ENCODE measurements around the gene NPHS1. TPM values are rescaled to one million over a fixed set of nuclear protein-coding genes. Genes with fewer than 3 reads are reported as not detected.
"Not testable (repeated sequence)": the region's sequence is repeated elsewhere in the genome, so short reads cannot be mapped to it uniquely, and the experiment has no call there.

The NPHS1 gene
- total RNA-seq, 4 donors from 2014 or later, result 0.14 TPM; not detected in 3

DNA sequence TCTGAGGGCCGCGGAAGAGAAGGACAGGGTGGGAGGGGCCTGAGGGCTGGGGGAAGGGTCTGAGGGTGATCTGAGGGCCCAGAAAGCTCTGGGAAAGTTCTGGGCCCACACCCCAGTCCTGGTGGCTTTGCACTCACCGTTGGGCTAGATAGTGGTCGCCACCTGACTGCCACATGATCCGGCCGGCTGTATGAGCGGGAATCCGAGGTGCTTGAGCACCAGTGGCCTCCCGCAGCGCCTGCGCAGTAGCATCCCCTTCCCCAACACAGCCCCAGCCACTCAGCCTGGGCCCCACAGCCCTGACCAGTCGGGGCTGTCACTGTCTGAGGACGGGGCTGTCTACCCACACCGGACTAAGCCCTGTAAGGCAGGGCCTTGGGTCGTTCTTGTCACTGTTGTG, 54.6 kb downstream of the NPHS1 start:
- intact Hi-C loops (cut with DNase I; ENCODE audit: low total_unique reads), result no loop called here

DNA sequence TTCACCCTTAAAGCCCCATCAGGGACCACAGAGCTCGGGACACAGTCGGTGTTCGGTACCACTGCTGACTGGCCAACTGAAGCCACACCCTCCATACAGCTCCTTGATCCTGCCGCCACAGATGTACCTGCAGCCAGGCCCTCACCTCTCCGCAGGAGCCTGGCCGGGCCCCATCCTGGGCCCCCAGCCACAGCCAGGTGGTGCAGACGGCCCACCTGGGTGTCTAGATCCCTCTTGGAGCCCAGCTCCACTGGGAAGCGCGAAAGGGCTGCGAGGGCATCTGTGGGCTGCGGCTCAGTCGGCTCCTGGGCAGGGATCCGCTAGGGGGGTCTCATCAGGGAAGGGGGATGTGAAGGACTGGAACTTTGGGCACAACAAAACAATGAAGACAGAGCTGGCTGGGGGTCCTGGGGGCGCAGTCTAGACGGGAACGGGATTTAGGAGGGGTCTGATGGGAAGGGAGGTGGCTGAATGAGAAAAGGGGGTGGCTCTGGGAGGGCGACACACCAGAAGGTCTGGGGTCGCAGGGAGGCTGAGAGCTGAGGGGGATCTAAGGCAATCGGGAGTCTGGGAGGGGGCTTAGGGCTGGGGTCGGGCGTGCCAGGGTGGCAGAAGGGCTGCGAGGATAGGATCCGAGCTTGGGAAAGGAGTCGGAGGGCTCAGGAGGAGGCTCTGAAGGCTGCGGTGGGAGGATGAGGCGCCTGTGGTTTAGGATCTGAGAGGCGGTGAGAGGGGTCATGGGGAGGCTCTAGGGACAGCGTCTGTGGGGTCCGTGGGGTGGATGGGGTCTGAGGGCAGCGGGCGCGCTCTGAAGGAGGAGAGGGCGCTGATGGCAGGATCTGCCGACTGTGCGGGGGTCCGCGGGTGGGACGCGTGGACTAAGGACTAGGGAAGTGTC, 55.4 kb downstream of the NPHS1 start:
- Histone ChIP-seq H3K27ac (no peak overlapping the region), H3K27me3 (peaks cover 0 to 8% of the 10 kb centered on the region in 2 donors), H3K9me3 (no peaks in the 10 kb centered on the region), H3K4me3 (no peak overlapping the region), H3K36me3 (no peaks in the 10 kb centered on the region), H3K4me1 (no peaks in the 10 kb centered on the region)
- DNase-seq, result no peak
- TF ChIP-seq POLR2A (IDR thresholded peaks at IDR 0.05), result no peak
- TF ChIP-seq, protein P1, sequence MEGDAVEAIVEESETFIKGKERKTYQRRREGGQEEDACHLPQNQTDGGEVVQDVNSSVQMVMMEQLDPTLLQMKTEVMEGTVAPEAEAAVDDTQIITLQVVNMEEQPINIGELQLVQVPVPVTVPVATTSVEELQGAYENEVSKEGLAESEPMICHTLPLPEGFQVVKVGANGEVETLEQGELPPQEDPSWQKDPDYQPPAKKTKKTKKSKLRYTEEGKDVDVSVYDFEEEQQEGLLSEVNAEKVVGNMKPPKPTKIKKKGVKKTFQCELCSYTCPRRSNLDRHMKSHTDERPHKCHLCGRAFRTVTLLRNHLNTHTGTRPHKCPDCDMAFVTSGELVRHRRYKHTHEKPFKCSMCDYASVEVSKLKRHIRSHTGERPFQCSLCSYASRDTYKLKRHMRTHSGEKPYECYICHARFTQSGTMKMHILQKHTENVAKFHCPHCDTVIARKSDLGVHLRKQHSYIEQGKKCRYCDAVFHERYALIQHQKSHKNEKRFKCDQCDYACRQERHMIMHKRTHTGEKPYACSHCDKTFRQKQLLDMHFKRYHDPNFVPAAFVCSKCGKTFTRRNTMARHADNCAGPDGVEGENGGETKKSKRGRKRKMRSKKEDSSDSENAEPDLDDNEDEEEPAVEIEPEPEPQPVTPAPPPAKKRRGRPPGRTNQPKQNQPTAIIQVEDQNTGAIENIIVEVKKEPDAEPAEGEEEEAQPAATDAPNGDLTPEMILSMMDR (IDR thresholded peaks at IDR 0.05), result no peak
- intact Hi-C loops (cut with DNase I; ENCODE audit: low total_unique reads), result no loop called here

More for the DNA sequence above, 54.6 kb downstream of the NPHS1 start:
- Histone ChIP-seq H3K4me3 (no peak overlapping the region), H3K27ac (no peak overlapping the region), H3K27me3 (peaks cover 0 to 8% of the 10 kb centered on the region in 2 donors), H3K36me3 (no peaks in the 10 kb centered on the region), H3K9me3 (no peaks in the 10 kb centered on the region), H3K4me1 (no peaks in the 10 kb centered on the region)
- TF ChIP-seq POLR2A (IDR thresholded peaks at IDR 0.05), result no peak
- TF ChIP-seq, protein P1 (IDR thresholded peaks at IDR 0.05), result no peak
- DNase-seq, result no peak

DNA sequence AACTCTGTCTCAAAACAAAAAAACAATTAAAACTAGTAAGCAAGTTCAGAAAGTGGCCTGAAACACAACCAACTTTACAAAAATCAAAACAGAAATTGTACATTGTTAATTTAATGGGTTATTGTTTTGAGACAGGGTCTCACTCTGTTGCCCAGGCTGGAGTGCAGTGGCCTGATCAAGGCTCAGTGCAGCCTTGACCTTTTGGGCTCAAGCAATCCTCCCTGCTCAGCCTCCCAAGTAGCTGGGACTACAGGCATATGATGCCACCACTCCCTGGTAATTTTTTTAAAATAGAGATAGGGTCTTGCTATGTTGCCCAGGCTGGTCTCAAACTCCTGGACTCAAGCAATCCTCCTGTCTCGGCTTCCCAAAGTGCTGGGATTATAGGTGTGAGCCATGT, 56.7 kb downstream of the NPHS1 start:
- DNase-seq; H3K4me1 ChIP-seq; H3K9me3 ChIP-seq; H3K27ac ChIP-seq; intact Hi-C loops (cut with DNase I; ENCODE audit: low total_unique reads); H3K27me3 ChIP-seq; H3K4me3 ChIP-seq; H3K36me3 ChIP-seq: not testable (repeated sequence)

DNA sequence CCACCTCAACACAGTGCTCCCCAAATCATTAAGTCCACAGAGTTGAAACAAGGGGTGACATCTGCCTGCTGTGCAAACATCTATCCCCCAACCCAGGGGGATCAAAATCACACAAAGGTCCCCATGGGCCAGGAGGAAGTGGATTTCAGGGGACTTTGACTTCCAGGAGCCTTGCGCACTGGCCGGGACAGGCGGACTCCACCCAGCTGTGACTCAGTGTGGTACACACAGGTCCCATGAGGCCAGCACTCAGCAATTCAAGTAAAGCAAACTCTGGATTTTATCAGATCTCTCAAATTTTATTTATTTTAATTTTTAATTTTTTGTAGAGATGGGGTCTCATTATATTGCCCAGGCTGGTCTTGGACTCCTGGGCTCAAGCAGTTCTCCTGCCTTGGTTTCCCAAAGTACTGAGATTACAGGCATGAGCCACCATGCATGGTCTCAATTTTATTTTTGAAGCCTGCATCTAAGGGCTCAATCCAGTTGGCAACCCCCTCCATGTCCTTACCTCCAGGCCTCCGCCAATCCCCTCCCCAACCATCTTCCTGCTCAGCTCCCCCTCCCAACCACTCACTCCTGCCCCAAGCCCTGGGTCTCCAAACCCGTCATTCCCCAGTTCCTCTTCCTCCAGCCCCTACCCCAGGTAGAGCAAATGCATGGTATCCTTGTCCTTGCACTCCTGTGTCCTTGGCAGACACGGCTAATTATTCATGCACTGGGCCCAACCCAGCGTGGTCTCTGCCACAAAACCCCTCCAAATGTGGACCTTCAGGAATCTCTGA, 58.7 kb downstream of the NPHS1 start:
- intact Hi-C loops (cut with DNase I; ENCODE audit: low total_unique reads), result no loop called here
- no peak for DNase-seq
- Histone ChIP-seq H3K4me3 (no peak overlapping the region), H3K27me3 (peaks cover 0 to 8% of the 10 kb centered on the region in 2 donors), H3K4me1 (no peaks in the 10 kb centered on the region), H3K36me3 (no peaks in the 10 kb centered on the region), H3K27ac (no peak overlapping the region), H3K9me3 (no peaks in the 10 kb centered on the region)
- TF ChIP-seq, protein P1 (IDR thresholded peaks at IDR 0.05), result no peak
- no peak for TF ChIP-seq POLR2A (IDR thresholded peaks at IDR 0.05)

DNA sequence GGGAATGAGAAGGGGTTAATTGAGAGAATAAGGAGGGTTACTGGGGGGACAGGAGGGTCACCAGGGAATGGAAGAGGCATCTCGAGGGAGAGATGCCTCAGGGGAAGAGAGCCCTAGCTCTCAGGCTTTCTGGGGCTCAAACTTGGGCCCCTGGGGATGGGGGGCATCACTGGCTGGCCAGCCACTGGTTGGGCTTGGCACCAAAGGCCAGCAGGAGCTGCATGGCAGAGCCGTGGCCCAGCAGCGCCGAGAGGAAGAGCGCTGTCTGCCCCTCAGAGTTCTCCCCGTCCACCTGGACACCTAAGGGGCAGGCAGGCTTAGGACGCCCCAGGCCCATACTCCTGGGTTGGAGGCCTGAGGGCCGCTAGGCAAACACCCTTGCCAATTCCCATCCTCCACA, 59.4 kb downstream of the NPHS1 start:
- no peaks in the 10 kb centered on the region for H3K36me3 ChIP-seq
- TF ChIP-seq, protein P1 (IDR thresholded peaks at IDR 0.05), result no peak
- no peak for TF ChIP-seq POLR2A (IDR thresholded peaks at IDR 0.05)
- H3K4me3 ChIP-seq, result no peak overlapping the region
- H3K27me3 ChIP-seq, result peaks cover 0 to 8% of the 10 kb centered on the region in 2 donors
- DNase-seq, result no peak
- H3K9me3 ChIP-seq, result no peaks in the 10 kb centered on the region
- no peak overlapping the region for H3K27ac ChIP-seq
- H3K4me1 ChIP-seq, result no peaks in the 10 kb centered on the region
- intact Hi-C loops (cut with DNase I; ENCODE audit: low total_unique reads), result no loop called here

Measured in uterus (tissue), 4 donors.